NT2/D1 (cell line): Measurements from ENCODE around the gene ATCAY.

Experiments
- SUZ12 ChIP-seq: IDR thresholded peaks from 2 replicates; pipeline ENCODE4 v1.6.1; 2011; ENCODE audit not compliant: insufficient read length, insufficient read depth; ENCODE audit errors: extremely low read depth
- YY1 ChIP-seq: IDR thresholded peaks from 2 replicates; pipeline ENCODE4 v1.6.1; 2011; ENCODE audit not compliant: insufficient read length, insufficient read depth
- ZNF274 ChIP-seq: IDR thresholded peaks from 2 replicates; pipeline ENCODE4 v1.6.1; 2011; ENCODE audit warnings: mild to moderate bottlenecking, low read depth, low read length

DNA sequence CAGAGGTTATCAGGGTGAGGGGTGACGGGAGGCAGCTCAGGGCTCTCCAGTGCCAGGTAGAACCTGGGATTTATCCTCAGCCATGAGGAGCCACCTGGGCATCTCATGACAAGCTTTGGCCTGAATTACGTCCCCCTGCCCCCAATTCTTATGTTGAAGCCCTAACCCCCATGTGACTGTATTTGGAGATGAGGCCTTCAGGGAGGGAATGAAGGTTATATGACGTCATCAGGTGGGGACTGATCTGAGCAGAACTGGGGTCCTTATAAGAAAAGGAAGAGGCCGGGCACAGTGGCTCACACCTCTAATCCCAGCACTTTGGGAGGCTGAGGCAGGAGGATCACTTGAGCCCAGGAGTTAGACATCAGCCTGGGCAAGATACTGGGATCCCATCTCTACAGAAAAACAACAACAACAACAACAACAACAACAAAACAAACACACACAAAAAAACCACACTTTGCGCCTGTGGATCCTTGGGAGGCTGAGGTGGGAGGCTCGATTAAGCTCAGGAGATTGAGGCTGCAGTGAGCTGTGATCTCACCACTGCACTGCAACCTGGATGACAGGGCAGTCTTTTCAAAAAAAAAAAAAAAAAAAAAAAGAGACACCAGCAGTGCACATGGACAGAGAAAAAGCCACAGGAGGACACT is 30.0 kb upstream of the ATCAY start:
- no peak for TF ChIP-seq YY1
- no peak for TF ChIP-seq SUZ12
- TF ChIP-seq ZNF274, result no peak
